ENCODE results near the gene NDUFS1. TPM values are rescaled to one million over a fixed set of nuclear protein-coding genes. Genes with fewer than 3 reads are reported as not detected.

NDUFS1 gene
- total and polyA plus RNA-seq, 2 of the 4 experiments (the other 2 are of a cell fraction): 72.1 to 118 TPM

DNA sequence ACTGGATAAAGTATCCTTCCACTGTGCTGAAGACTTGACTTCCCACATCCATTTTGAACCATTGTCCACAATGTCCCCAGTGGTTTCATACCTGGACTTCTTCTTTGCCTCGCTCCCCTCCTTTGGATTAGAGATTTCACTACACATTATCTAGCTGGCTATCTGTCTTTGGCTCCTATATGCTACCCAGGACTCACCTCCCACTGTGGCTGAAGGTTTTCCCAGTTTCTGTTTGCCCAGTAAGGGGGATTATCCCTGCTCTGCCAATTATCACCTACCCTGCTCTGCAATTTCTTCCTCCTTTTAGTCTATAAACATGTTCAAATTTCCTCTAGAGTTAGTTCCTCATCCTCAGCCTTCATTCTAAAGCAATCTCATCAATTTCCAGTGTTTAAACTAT is 9.1 kb downstream of the NDUFS1 start:
- CTCF ChIA-PET: interaction anchor here (0.6 kb wide), 1 partner anchor 1396 kb away, joined by 4 read pairs; no protein-coding TSS in a partner anchor
- H3K4me3 ChIP-seq (ENCODE audit: insufficient read depth, low read depth, low read length): no peak overlapping the region
- peaks cover 24% of the 10 kb centered on the region for H3K36me3 ChIP-seq (ENCODE audit: control insufficient read depth, insufficient read depth, low read length)
- no peak overlapping the region for H2BK5ac ChIP-seq (ENCODE audit: low read depth, low read length, poor library complexity, severe bottlenecking)
- DNase-seq (no peak), ATAC-seq (ENCODE audit: low read depth) (no peak)
- H3K9me3 ChIP-seq (ENCODE audit: control insufficient read depth, insufficient read depth, low read length): no peaks in the 10 kb centered on the region
- no peak overlapping the region for H3K23ac ChIP-seq (ENCODE audit: low read depth, low read length)
- no peak overlapping the region for H3K9ac ChIP-seq (ENCODE audit: low read depth, low read length)
- H3K79me1 ChIP-seq (ENCODE audit: low read depth in 1 of 2, low read length in 2 of 2): peaks cover 9 to 21% of the 10 kb centered on the region in 2 experiments; a peak in 3 of 4 replicates
- dilution Hi-C loops (cut with HindIII; ENCODE audit: low sequenced_read_pairs, unreplicated experiment): no loop called here
- H2BK20ac ChIP-seq (ENCODE audit: low read depth, low read length): no peak overlapping the region
- POLR2A ChIA-PET (ENCODE audit: unreplicated experiment): no interaction called here
- no peak overlapping the region for H3K14ac ChIP-seq (replicated peaks; ENCODE audit: low read depth, low read length)
- WGBS, 2 experiments (ENCODE audit: extremely low coverage in 2 of 2, insufficient read length in 1 of 2): no CpG with 5 or more reads among the region's 1 CpG
- no peak overlapping the region for H4K8ac ChIP-seq (ENCODE audit: low read depth in 2 of 2, low read length in 2 of 2)
- in situ Hi-C loops (cut with MboI; ENCODE audit: low sequenced_read_pairs): no loop called here
- no peak overlapping the region for H3K56ac ChIP-seq (ENCODE audit: extremely low read depth, insufficient read depth, low read length)
- H2BK120ac ChIP-seq (ENCODE audit: low read depth, low read length): no peak overlapping the region
- H3K9me1 ChIP-seq (ENCODE audit: insufficient read depth, low read length): no peaks in the 10 kb centered on the region
- no peak overlapping the region for H4K91ac ChIP-seq (ENCODE audit: insufficient read depth, low read depth, low read length)
- H3K18ac ChIP-seq (ENCODE audit: low read depth, low read length): no peak overlapping the region
- no peak overlapping the region for H2AK9ac ChIP-seq (replicated peaks; ENCODE audit: low read depth, low read length, poor library complexity)
- intact Hi-C loops (cut with micrococcal nuclease): no loop called here
- H3K27ac ChIP-seq (ENCODE audit: insufficient read depth, low read length): no peak overlapping the region
- H2AFZ ChIP-seq (replicated peaks; ENCODE audit: low read length, poor library complexity): no peak overlapping the region
- no peak overlapping the region for H2AK5ac ChIP-seq (ENCODE audit: low read depth, low read length)
- no peak overlapping the region for H4K5ac ChIP-seq (ENCODE audit: low read depth, low read length)
- no peak overlapping the region for H2BK15ac ChIP-seq (ENCODE audit: low read depth, low read length)
- TF ChIP-seq SMC3 (IDR thresholded peaks at IDR 0.05; ENCODE audit: low read depth, low read length): no peak
- TF ChIP-seq FOS (IDR thresholded peaks at IDR 0.05; ENCODE audit: low read depth, low read length): no peak
- no peak for TF ChIP-seq MXI1 (IDR thresholded peaks at IDR 0.05; ENCODE audit: borderline replicate concordance, low read depth, low read length)
- TF ChIP-seq CHD1 (IDR thresholded peaks at IDR 0.05; ENCODE audit: low read depth, low read length): no peak
- no peak for TF ChIP-seq MAZ (IDR thresholded peaks at IDR 0.05; ENCODE audit: borderline replicate concordance, low read depth, low read length)
- TF ChIP-seq, protein P1, sequence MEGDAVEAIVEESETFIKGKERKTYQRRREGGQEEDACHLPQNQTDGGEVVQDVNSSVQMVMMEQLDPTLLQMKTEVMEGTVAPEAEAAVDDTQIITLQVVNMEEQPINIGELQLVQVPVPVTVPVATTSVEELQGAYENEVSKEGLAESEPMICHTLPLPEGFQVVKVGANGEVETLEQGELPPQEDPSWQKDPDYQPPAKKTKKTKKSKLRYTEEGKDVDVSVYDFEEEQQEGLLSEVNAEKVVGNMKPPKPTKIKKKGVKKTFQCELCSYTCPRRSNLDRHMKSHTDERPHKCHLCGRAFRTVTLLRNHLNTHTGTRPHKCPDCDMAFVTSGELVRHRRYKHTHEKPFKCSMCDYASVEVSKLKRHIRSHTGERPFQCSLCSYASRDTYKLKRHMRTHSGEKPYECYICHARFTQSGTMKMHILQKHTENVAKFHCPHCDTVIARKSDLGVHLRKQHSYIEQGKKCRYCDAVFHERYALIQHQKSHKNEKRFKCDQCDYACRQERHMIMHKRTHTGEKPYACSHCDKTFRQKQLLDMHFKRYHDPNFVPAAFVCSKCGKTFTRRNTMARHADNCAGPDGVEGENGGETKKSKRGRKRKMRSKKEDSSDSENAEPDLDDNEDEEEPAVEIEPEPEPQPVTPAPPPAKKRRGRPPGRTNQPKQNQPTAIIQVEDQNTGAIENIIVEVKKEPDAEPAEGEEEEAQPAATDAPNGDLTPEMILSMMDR (conservative IDR thresholded peaks at IDR 0.05; ENCODE audit: low read depth, low read length): no peak
- TF ChIP-seq MAFK (IDR thresholded peaks at IDR 0.05; ENCODE audit: low read depth, low read length): no peak
- no peak for TF ChIP-seq NFE2L2 (IDR thresholded peaks at IDR 0.05; ENCODE audit: low read depth, low read length)
- no peak for TF ChIP-seq RFX5 (IDR thresholded peaks at IDR 0.05; ENCODE audit: low read depth, low read length)
- no peak for TF ChIP-seq CEBPB (IDR thresholded peaks at IDR 0.05; ENCODE audit: low read depth, low read length)
- TF ChIP-seq, protein P2, sequence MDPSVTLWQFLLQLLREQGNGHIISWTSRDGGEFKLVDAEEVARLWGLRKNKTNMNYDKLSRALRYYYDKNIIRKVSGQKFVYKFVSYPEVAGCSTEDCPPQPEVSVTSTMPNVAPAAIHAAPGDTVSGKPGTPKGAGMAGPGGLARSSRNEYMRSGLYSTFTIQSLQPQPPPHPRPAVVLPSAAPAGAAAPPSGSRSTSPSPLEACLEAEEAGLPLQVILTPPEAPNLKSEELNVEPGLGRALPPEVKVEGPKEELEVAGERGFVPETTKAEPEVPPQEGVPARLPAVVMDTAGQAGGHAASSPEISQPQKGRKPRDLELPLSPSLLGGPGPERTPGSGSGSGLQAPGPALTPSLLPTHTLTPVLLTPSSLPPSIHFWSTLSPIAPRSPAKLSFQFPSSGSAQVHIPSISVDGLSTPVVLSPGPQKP (IDR thresholded peaks at IDR 0.05; ENCODE audit: borderline replicate concordance, low read depth, low read length): no peak
- no peak for TF ChIP-seq POLR2A (IDR thresholded peaks at IDR 0.05; ENCODE audit: low read depth, low read length)
- H4K20me1 ChIP-seq (ENCODE audit: insufficient read depth, low read length): peaks cover 12% of the 10 kb centered on the region
- no TSS peak for BruUV-seq (replicated peaks)
- H3K4me1 ChIP-seq (ENCODE audit: control insufficient read depth, insufficient read depth, low read length): no peaks in the 10 kb centered on the region
- no peaks in the 10 kb centered on the region for H3K27me3 ChIP-seq (ENCODE audit: control insufficient read depth, insufficient read depth, low read length)
- H3K4me2 ChIP-seq (ENCODE audit: low read depth, low read length): no peak overlapping the region
- H3K4ac ChIP-seq (ENCODE audit: low read depth, low read length): no peak overlapping the region

Measured in IMR-90 (cell line).